Sigmoid colon (tissue), 4 donors: ENCODE data around the gene PDGFD.

Experiments used
- POLR2A ChIP-seq, 2 donors: fragments of 450-650 bp; IDR thresholded peaks; one replicate each; pipeline ENCODE4 v1.6.1; 2016; ENCODE audit warnings: antibody characterized with exemption in 2 of 2, mild to moderate bottlenecking in 2 of 2, moderate library complexity in 2 of 2
- POLR2AphosphoS5 ChIP-seq, 4 donors: sonication (generic); formaldehyde crosslinking; IDR thresholded peaks; one replicate each; pipeline ENCODE4 v1.6.1; 2017; ENCODE audit warnings: antibody characterized with exemption in 4 of 4
- TF ChIP-seq, protein P1 (sequence below), 4 experiments: fragments of 450-650 bp in 3 of 4; fragments of 200-600 bp in 1 of 4; IDR thresholded peaks; one replicate each; pipeline ENCODE4 v1.5.1; 2016 to 2019; ENCODE audit warnings: antibody characterized with exemption in 4 of 4, mild to moderate bottlenecking in 3 of 4, moderate library complexity in 2 of 4

DNA sequence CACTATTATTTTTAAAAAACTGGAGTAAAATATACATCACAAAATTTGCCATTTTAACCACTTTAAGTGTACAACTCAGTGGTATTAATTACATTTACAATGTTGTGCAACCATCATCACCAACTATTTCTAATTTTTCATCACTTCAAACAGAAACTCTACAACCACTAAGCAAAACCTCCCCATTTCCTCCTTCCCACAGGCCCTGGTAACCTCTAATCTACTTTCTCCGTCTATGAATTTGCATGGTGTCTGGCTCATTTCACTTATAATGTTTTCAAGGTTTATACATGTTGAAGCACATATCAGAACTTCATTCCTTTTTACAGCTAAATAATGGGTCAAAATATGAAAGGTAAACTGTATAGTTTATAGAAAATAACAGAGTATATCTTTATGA, 103.1 kb downstream of the PDGFD start:
- no peak for TF ChIP-seq POLR2A (IDR thresholded peaks at IDR 0.05)
- TF ChIP-seq, protein P1, sequence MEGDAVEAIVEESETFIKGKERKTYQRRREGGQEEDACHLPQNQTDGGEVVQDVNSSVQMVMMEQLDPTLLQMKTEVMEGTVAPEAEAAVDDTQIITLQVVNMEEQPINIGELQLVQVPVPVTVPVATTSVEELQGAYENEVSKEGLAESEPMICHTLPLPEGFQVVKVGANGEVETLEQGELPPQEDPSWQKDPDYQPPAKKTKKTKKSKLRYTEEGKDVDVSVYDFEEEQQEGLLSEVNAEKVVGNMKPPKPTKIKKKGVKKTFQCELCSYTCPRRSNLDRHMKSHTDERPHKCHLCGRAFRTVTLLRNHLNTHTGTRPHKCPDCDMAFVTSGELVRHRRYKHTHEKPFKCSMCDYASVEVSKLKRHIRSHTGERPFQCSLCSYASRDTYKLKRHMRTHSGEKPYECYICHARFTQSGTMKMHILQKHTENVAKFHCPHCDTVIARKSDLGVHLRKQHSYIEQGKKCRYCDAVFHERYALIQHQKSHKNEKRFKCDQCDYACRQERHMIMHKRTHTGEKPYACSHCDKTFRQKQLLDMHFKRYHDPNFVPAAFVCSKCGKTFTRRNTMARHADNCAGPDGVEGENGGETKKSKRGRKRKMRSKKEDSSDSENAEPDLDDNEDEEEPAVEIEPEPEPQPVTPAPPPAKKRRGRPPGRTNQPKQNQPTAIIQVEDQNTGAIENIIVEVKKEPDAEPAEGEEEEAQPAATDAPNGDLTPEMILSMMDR (IDR thresholded peaks at IDR 0.05), result no peak
- no peak for TF ChIP-seq POLR2AphosphoS5 (IDR thresholded peaks at IDR 0.05)
